Neuronal stem cell (in vitro differentiated cells): Measurements from ENCODE around the gene GJB3.
"Not testable (repeated sequence)": the region's sequence is repeated elsewhere in the genome, so short reads cannot be mapped to it uniquely, and the experiment has no call there.

Experiments
- DNase-seq: peaks from one replicate; pipeline ENCODE4 v3.0.0-alpha.2; 2013; ENCODE audit warnings: low spot score
- H2AFZ ChIP-seq: one replicate; pipeline ENCODE4 v1.6.1; 2013; ENCODE audit warnings: mild to moderate bottlenecking, low read length, inconsistent platforms
- H2AK5ac ChIP-seq: 2 replicates; pipeline ENCODE4 v1.6.1; 2013; ENCODE audit warnings: low read depth, mild to moderate bottlenecking, inconsistent platforms, low read length, moderate library complexity, mixed read lengths
- H2BK120ac ChIP-seq: 2 replicates; pipeline ENCODE4 v1.6.1; 2013; ENCODE audit warnings: low read depth, mild to moderate bottlenecking, inconsistent platforms, low read length, moderate library complexity, mixed read lengths
- H2BK12ac ChIP-seq: one replicate; pipeline ENCODE4 v1.6.1; 2013; ENCODE audit warnings: low read length, inconsistent platforms
- H2BK15ac ChIP-seq: 2 replicates; pipeline ENCODE4 v1.6.1; 2013; ENCODE audit warnings: mild to moderate bottlenecking, low read length, inconsistent platforms, mixed read lengths
- H2BK5ac ChIP-seq: one replicate; pipeline ENCODE4 v1.6.1; 2013; ENCODE audit warnings: inconsistent platforms, mild to moderate bottlenecking, low read length, moderate library complexity
- H3K14ac ChIP-seq: one replicate; pipeline ENCODE4 v1.6.1; 2013; ENCODE audit warnings: low read length, inconsistent platforms
- H3K18ac ChIP-seq: 2 replicates; pipeline ENCODE4 v1.6.1; 2013; ENCODE audit warnings: low read length, inconsistent platforms
- H3K23ac ChIP-seq: 2 replicates; pipeline ENCODE4 v1.6.1; 2013; ENCODE audit warnings: low read depth, mild to moderate bottlenecking, mixed read lengths, low read length, inconsistent platforms; ENCODE audit not compliant: poor library complexity
- H3K27ac ChIP-seq: replicated peaks from 3 replicates; pipeline ENCODE4 v1.5.1; 2013; ENCODE audit warnings: low read length, inconsistent platforms
- H3K27me3 ChIP-seq, 3 experiments: 2 replicates each; pipeline ENCODE4 v1.6.1; 2013; ENCODE audit warnings: low read length in 3 of 3, mild to moderate bottlenecking in 2 of 3, inconsistent platforms in 1 of 3, low read depth in 1 of 3, mixed read lengths in 1 of 3, moderate library complexity in 1 of 3; ENCODE audit not compliant: control insufficient read depth in 3 of 3, insufficient read depth in 3 of 3
- H3K36me3 ChIP-seq, 2 donors: replicated peaks in 1 of 2; 2 replicates each; pipeline ENCODE4 v1.6.1; 2013; ENCODE audit warnings: low read length in 2 of 2; ENCODE audit not compliant: control insufficient read depth in 2 of 2, insufficient read depth in 2 of 2
- H3K4ac ChIP-seq: 2 replicates; pipeline ENCODE4 v1.6.1; 2013; ENCODE audit warnings: inconsistent platforms, mild to moderate bottlenecking, low read length, moderate library complexity
- H3K4me1 ChIP-seq, 2 donors: 1 replicate in 1 of 2; 2 replicates in 1 of 2; pipeline ENCODE4 v1.6.1; 2013; ENCODE audit warnings: low read length in 2 of 2, low read depth in 1 of 2; ENCODE audit not compliant: control insufficient read depth in 2 of 2, insufficient read depth in 1 of 2
- H3K4me2 ChIP-seq: one replicate; pipeline ENCODE4 v1.6.1; 2013; ENCODE audit warnings: mild to moderate bottlenecking, low read length, inconsistent platforms; ENCODE audit not compliant: insufficient read depth, poor library complexity, severe bottlenecking
- H3K4me3 ChIP-seq, 2 donors: 2 replicates each; pipeline ENCODE4 v1.5.1; 2013; ENCODE audit warnings: low read length in 2 of 2, mild to moderate bottlenecking in 2 of 2, inconsistent platforms in 1 of 2, moderate library complexity in 1 of 2
- H3K79me1 ChIP-seq: one replicate; pipeline ENCODE4 v1.6.1; 2013; ENCODE audit warnings: low read depth, mild to moderate bottlenecking, inconsistent platforms, low read length, moderate library complexity
- H3K9ac ChIP-seq: one replicate; pipeline ENCODE4 v1.6.1; 2013; ENCODE audit warnings: mild to moderate bottlenecking, low read depth, low read length, inconsistent platforms; ENCODE audit not compliant: poor library complexity
- H3K9me3 ChIP-seq, 2 donors: replicated peaks in 1 of 2; 2 replicates each; pipeline versions ENCODE3 to v1.6.1; 2013; ENCODE audit warnings: low read length in 2 of 2, mild to moderate bottlenecking in 2 of 2, inconsistent platforms in 1 of 2, low read depth in 1 of 2, mixed read lengths in 1 of 2, moderate library complexity in 1 of 2; ENCODE audit not compliant: control insufficient read depth in 2 of 2, insufficient read depth in 1 of 2
- H4K8ac ChIP-seq: one replicate; pipeline ENCODE4 v1.6.1; 2013; ENCODE audit warnings: low read depth, mild to moderate bottlenecking, inconsistent platforms, low read length, moderate library complexity
- H4K91ac ChIP-seq: one replicate; pipeline ENCODE4 v1.6.1; 2013; ENCODE audit warnings: low read length, low read depth, mild to moderate bottlenecking, inconsistent platforms; ENCODE audit not compliant: poor library complexity
- WGBS, 2 donors: extraction: QIAGEN DNeasy Blood & Tissue Kit; methylation state at CpG; one replicate each; pipeline ENCODE4 v1.1.7; 2013; ENCODE audit warnings: missing lambda C conversion rate in 2 of 2, mixed read lengths in 1 of 2; ENCODE audit not compliant: insufficient read length in 2 of 2, insufficient replicate concordance in 1 of 2; ENCODE audit errors: extremely low coverage in 2 of 2; 5-methylcytosine and 5-hydroxymethylcytosine counted together

GJB3 gene

GRCh38 chr1:34808051-34808810, 27.2 kb downstream of the GJB3 start:
- Histone ChIP-seq H3K27ac (no peak overlapping the region), H3K27me3 (no peaks in the 10 kb centered on the region), H3K79me1 (no peaks in the 10 kb centered on the region), H2BK120ac (no peak overlapping the region), H3K4ac (no peak overlapping the region), H2AK5ac (peak overlapping the region; percentile 61), H3K4me3 (no peak overlapping the region), H3K36me3 (no peaks in the 10 kb centered on the region), H2BK15ac (no peak overlapping the region), H2AFZ (no peak overlapping the region), H3K18ac (peak overlapping the region; percentile 5), H4K91ac (no peak overlapping the region), H3K9ac (no peak overlapping the region), H4K8ac (no peak overlapping the region), H3K23ac (no peak overlapping the region), H3K4me1 (peaks cover 0 to 5% of the 10 kb centered on the region in 2 donors), H3K4me2 (no peak overlapping the region), H2BK12ac (no peak overlapping the region), H3K9me3 (peaks cover 0 to 7% of the 10 kb centered on the region in 2 donors), H3K14ac (no peak overlapping the region), H2BK5ac (no peak overlapping the region)
- WGBS, 2 donors: no CpG with 5 or more reads among the region's 9 CpGs
- DNase-seq: no peak

GRCh38 chr1:34810781-34811180, 29.8 kb downstream of the GJB3 start:
- not testable (repeated sequence) for H3K27ac ChIP-seq, H3K9me3 ChIP-seq, H4K91ac ChIP-seq, H3K18ac ChIP-seq, H2BK5ac ChIP-seq, H3K79me1 ChIP-seq, H3K9ac ChIP-seq, H2AK5ac ChIP-seq, H2BK12ac ChIP-seq, H3K27me3 ChIP-seq, H2BK15ac ChIP-seq, H4K8ac ChIP-seq, H2AFZ ChIP-seq, H3K36me3 ChIP-seq, H3K14ac ChIP-seq, H2BK120ac ChIP-seq, H3K4me1 ChIP-seq, H3K4me2 ChIP-seq, H3K4me3 ChIP-seq, H3K23ac ChIP-seq, H3K4ac ChIP-seq, DNase-seq
- WGBS, 2 donors: no CpG with 5 or more reads among the region's 3 CpGs

GRCh38 chr1:34816332-34816731, 35.3 kb downstream of the GJB3 start:
- Histone ChIP-seq H2BK5ac (no peak overlapping the region), H3K9me3 (no peaks in the 10 kb centered on the region), H3K36me3 (no peaks in the 10 kb centered on the region), H3K4me3 (no peak overlapping the region), H3K23ac (no peak overlapping the region), H2AFZ (no peak overlapping the region), H2BK12ac (no peak overlapping the region), H3K14ac (no peak overlapping the region), H3K9ac (no peak overlapping the region), H2AK5ac (no peak overlapping the region), H3K4ac (no peak overlapping the region), H4K8ac (no peak overlapping the region), H3K79me1 (no peaks in the 10 kb centered on the region), H3K27ac (no peak overlapping the region), H2BK120ac (no peak overlapping the region), H3K27me3 (no peaks in the 10 kb centered on the region), H3K4me1 (peaks cover 0 to 1% of the 10 kb centered on the region in 2 donors), H3K4me2 (no peak overlapping the region), H4K91ac (no peak overlapping the region), H2BK15ac (no peak overlapping the region), H3K18ac (no peak overlapping the region)
- DNase-seq: no peak

GRCh38 chr1:34816778-34817177, 35.8 kb downstream of the GJB3 start:
- Histone ChIP-seq H3K27ac (no peak overlapping the region), H3K4ac (no peak overlapping the region), H3K23ac (no peak overlapping the region), H3K27me3 (no peaks in the 10 kb centered on the region), H3K79me1 (no peaks in the 10 kb centered on the region), H2BK5ac (no peak overlapping the region), H2BK12ac (no peak overlapping the region), H2AK5ac (no peak overlapping the region), H2BK15ac (no peak overlapping the region), H3K9me3 (no peaks in the 10 kb centered on the region), H2BK120ac (no peak overlapping the region), H3K18ac (no peak overlapping the region), H3K36me3 (no peaks in the 10 kb centered on the region), H2AFZ (no peak overlapping the region), H3K4me3 (no peak overlapping the region), H3K14ac (no peak overlapping the region), H3K4me2 (no peak overlapping the region), H4K91ac (no peak overlapping the region), H4K8ac (no peak overlapping the region), H3K4me1 (peaks cover 0 to 1% of the 10 kb centered on the region in 2 donors), H3K9ac (no peak overlapping the region)
- no peak for DNase-seq
- whole genome bisulfite sequencing, 2 donors: no CpG with 5 or more reads among the region's 3 CpGs
